Suppressor macrophage treated with lipopolysaccharide for 4 hours (primary cell): Measurements from ENCODE around the gene CAPS2.

ENCODE experiments used
- DNase-seq: peaks from one replicate; pipeline ENCODE4 v3.0.0-alpha.2; 2020

Gene CAPS2

GRCh38 chr12:75302781-75303180, 27.3 kb downstream of the CAPS2 start:
- DNase-seq = no peak

DNA sequence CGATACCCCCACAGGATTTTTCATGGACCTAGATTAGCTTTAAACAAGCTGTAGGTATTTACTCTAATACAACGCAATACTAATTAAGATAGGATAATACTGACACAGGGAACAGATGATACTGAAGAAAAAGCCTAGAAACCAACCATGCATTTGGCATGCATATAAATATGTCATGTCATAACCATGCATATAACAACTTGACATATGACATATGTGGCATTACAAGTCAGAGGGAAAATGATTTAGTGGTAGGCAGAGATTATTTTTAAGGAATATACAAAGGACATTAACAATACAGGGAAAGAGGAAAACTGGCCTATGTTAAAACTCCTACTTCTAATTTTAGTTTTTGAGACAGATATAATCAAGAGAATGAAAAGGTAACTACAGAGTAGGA, 27.9 kb downstream of the CAPS2 start:
- DNase-seq = no peak

DNA sequence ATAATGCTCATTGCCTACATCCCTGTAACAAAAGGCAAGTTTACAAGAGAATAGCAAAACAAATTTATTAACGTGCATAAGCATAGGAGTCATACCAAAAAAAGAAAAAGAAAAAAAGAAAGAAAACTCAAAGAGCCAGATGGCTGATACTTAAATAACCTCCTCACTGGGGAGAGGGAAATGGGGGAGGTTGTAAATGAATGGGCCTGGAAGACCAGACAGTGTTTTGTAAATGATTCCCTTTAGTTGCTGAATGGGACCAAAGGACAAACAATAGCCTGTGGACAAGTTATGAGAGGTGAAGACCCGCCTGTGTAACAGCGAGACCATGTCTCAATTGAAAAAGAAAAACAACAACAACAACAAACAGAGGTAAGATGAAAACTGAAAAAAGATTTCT, 35.3 kb downstream of the CAPS2 start:
- DNase-seq = no peak

- no peak for DNase-seq
Measured at GRCh38 chr12:75294336-75294735, 35.8 kb downstream of the CAPS2 start.

DNA sequence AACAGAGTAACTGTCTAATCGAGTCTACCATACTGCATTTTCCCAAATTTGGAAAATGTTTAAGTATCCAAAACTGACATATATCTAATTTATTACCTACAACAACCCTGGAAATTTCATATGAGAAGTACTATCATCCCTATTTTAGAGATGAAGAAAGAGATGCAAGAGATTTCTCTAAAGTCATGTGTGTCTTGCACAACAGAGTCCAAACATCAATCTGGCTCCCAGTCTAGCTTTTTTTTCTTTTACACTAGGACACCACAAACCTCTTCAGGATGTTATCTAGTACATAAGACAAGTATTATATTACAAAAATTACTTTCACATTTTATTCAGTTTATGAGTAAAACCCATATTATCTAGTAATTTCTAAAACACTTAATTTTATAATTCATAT, 39.1 kb downstream of the CAPS2 start:
- no peak for DNase-seq

GRCh38 chr12:75289753-75290152, 40.4 kb downstream of the CAPS2 start:
- no peak for DNase-seq

DNA sequence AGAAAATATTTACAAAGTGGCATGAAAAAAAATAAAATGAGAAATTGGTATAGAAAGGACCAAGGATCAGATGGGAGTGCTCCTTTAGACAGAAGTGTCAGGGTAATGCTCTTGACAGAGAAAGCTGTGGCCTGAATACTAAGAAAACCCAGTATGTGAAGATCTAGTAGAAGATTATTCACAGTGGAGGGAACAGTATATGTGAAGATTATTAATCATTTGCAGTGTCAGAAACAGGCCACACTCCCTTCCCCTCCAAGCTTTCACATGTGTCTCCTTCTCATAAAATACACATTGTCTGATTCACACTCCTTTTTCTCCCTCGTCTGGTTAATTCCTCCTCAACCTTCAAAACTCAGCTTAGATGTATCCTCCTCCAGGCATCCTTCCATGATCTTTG, 41.3 kb downstream of the CAPS2 start:
- no peak for DNase-seq

- no peak for DNase-seq
Measured at GRCh38 chr12:75275702-75276101, 54.4 kb downstream of the CAPS2 start.

GRCh38 chr12:75271576-75271975, 58.5 kb downstream of the CAPS2 start:
- DNase-seq = no peak

DNA sequence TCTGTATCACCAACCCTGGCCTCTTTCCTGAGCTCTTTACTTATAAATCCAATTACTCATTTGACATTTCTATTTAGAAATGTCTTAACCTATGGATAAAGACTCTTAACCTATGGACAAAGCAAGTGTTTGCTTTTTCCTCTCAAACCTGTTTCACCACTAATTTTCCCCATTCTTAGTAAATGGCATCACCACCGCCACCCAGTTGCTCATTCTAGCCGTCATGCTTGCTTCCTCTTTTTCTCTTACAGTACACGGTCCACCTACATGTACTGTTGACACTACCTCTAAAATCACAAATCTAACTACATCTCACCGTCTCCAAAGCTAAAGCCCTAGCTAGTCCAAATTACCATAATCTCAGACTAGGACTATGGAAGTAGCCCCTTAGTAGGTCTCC, 60.0 kb downstream of the CAPS2 start:
- peak; percentile 9 for DNase-seq

DNA sequence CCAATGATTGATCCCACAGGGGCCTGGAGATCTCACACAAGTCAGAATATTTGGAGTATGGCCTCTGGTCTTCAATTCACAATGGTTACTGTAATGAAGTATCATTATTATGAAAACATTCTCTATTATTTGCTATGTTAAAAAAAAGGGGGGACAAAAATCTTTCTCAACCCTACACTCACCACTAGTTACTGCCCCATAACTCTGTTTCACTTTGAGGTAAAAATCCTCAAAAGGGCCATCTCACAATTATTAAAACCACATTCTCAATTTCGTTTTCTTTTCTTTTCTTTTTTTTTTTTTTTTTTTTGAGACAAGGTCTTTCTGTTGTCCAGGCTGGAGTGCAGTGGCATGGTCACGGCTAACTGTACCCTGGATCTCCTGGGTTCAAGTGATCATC, 60.9 kb downstream of the CAPS2 start:
- no peak for DNase-seq

GRCh38 chr12:75260316-75260715, 69.8 kb downstream of the CAPS2 start:
- DNase-seq = no peak

DNA sequence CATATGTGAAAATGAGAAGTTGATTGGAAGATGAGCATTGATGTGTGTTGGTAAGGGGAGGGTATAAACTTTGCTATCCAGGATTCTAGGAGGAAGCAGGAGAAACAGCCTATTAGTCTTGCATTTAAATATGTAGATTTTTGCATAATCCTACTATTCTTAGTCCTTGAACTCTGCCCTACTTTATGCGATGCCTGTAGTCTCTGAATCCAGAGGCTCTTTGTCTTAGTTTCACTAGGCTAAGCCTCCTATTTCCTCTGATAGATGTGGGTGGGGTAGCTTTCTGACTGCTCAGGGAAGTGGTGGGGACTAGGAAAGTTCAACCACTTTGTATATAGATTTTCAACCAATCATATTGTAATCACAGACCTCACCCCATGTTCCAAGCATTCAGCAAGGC, 71.0 kb downstream of the CAPS2 start:
- DNase-seq = no peak

GRCh38 chr12:75257510-75257909, 72.6 kb downstream of the CAPS2 start:
- DNase-seq = no peak

- no peak for DNase-seq
Measured at GRCh38 chr12:75245108-75245507, 85.0 kb downstream of the CAPS2 start.

DNA sequence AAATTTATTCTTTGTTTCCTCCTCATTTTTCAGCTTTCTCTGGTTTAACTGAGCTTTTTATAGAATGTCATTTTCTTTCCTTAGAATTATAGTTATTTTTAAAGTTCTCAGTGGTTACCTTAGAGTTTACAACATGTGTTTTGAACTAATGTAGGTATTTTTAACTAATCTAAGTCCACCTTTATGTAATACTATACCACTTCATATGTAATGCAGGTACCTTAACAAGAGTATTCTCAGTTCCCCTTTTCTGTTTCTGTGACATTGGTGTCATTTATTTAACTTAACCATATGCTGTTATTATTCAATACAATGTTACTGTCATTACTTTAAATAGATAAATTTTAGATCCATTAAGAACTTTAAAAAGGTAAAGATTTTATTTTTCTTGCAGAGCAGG, 90.1 kb downstream of the CAPS2 start:
- no peak for DNase-seq

GRCh38 chr12:75236206-75236605, 93.9 kb downstream of the CAPS2 start:
- DNase-seq = no peak

GRCh38 chr12:75227132-75227531, 103.0 kb downstream of the CAPS2 start:
- DNase-seq = no peak
